SH-SY5Y (cell line): ENCODE results near the gene ITPK1.

Experiments used
- GATA2 ChIP-seq: IDR thresholded peaks from 2 replicates; pipeline ENCODE4 v1.6.1; 2011; ENCODE audit warnings: mild to moderate bottlenecking, low read depth, low read length
- GATA3 ChIP-seq: IDR thresholded peaks from 2 replicates; pipeline ENCODE4 v1.6.1; 2011; ENCODE audit warnings: low read depth, mild to moderate bottlenecking, low read length, moderate library complexity

- TF ChIP-seq GATA3 (no peak), GATA2 (no peak)
Measured at GRCh38 chr14:93017301-93017797, 98.4 kb downstream of the ITPK1 start.
